ENCODE measurements around the gene CCDC184.

Gene CCDC184

DNA sequence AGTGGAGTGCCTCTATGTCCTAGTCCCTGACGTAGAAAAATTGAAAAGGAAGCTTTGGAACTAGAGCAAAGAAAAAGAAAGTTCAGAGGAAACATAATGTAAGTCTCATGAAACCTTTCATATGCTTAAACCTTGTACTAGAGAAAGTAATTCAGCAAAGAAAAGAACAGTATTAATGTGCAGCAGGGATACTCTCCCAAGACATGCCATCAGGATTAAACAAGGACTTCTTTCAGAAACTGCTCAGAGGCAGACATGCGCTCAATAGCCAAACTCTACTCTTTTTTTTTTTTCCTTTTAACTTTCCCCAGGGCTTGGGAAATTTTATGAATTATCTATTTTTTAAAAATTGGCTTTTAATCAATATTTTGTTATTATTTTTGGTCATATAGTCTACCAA, 19.0 kb upstream of the CCDC184 start:
- no peak overlapping the region for H3K27ac Mint-ChIP-seq
- H3K27me3 Mint-ChIP-seq (ENCODE audit: low read depth): peaks cover 35% of the 10 kb centered on the region
- H3K9me3 Mint-ChIP-seq: no peaks in the 10 kb centered on the region
- H3K36me3 Mint-ChIP-seq (ENCODE audit: low read depth): no peaks in the 10 kb centered on the region
- no peak overlapping the region for H3K4me3 Mint-ChIP-seq
- H3K4me1 Mint-ChIP-seq (ENCODE audit: low read depth): peaks cover 2% of the 10 kb centered on the region

DNA sequence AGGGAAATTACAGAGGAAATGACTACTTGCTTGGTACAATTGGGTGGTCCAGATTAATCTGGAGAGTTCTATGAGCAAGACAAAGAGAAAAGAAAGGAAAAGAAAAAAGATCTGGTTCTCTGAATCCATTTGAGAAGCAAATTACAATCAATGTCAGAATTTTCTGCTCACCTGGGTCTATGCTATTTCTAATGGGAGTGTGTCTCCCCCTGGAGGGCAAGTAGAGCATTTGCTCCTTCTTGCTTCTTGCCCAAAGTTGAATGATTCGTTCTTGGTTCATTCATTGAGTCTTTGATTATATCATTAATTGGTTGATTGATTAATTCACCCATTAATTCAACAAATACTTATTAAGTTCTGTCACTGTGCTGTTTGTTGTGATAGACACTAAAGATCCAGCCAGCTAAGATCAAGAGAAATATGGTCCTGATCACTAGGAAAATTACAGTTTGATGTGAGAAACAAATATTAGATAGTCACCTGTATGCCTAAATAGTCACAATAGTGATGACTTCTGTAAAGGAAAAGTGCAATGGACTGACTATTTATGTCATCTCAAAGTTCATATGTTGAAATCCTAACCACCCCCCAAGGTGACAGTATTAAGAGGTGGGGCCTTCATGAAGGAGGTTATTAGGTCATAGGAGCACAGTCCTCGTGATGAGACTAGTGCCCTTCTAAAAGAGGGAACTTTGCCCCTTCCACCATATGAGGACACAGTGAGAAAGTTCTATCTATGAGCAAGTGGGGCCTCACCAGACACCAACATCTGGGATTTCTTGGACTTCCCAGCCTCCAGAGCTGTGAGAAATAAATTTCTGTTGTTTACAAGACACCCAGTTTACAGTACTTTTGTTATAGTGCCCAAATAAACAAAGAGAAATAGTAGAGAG, 18.1 kb upstream of the CCDC184 start:
- Mint-ChIP-seq H3K9me3 (no peaks in the 10 kb centered on the region), H3K4me3 (no peak overlapping the region), H3K27me3 (ENCODE audit: low read depth) (peaks cover 35% of the 10 kb centered on the region), H3K36me3 (ENCODE audit: low read depth) (no peaks in the 10 kb centered on the region), H3K27ac (peak overlapping the region; percentile 12), H3K4me1 (ENCODE audit: low read depth) (peaks cover 2% of the 10 kb centered on the region)

DNA sequence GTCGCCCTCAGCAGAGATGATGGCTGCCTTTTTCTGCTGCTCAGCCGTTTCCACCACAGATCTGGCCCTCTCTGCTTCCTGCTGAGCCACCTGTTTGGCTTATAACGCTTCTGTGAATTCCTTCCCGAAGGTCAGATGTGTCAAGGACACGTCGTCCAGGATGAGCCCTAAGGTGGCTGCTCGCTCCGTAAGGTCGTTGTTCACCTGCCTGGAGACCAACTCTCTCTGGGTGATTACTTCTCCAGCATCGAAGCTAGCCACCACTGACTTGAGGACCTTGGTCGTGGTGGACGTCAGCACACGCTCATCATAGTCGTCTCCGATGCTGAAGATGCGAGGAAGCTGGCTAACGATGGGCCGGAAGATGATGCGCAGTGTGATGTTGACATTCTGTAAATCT, 14.4 kb upstream of the CCDC184 start:
- Mint-ChIP-seq H3K27me3 (ENCODE audit: low read depth) (peaks cover 20% of the 10 kb centered on the region), H3K4me1 (ENCODE audit: low read depth) (peaks cover 2% of the 10 kb centered on the region), H3K36me3 (ENCODE audit: low read depth) (no peaks in the 10 kb centered on the region), H3K9me3 (no peaks in the 10 kb centered on the region), H3K4me3 (no peak overlapping the region), H3K27ac (no peak overlapping the region)

DNA sequence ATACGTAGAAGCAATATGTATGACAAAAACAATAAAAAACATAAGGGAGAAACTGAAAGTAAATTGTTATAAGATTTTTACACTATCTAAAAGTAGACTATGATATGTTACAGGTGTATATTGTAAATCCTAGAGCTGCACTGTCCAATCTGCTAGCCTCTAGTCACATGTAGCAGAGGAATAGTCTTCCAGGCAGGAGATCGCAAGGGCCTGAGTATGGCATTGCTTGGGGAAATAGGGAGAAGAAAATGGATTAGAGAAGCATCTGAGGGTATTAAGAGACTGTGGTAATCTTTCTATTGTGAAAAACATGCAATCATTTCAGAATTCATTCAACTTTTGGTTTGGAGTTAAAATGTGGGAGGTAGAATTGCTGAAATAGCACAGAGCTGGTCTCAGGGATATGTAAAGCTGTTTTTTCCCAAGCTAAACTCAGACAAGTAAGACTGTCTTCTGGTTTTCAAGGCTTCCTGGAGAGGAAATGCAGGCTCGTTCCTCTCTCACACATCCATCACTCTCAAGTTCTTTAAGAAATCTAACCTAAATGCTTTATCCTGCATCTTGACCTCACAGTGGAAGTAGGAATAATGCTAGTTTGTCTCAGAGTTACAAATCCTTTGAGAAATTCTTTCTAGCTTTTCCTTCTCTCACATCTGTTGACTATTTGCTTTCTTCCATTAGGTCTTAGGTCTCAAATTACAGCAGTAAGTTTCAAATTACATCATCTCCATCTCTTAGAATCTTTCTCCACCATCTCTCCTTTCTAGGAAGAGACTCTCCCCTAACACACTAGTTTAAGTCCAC, 7.6 kb upstream of the CCDC184 start:
- H3K27ac Mint-ChIP-seq: peak overlapping the region; percentile 77
- H3K36me3 Mint-ChIP-seq (ENCODE audit: low read depth): no peaks in the 10 kb centered on the region
- H3K4me1 Mint-ChIP-seq (ENCODE audit: low read depth): peaks cover 12% of the 10 kb centered on the region
- H3K4me3 Mint-ChIP-seq: peak overlapping the region; percentile 73
- H3K9me3 Mint-ChIP-seq: no peaks in the 10 kb centered on the region
- H3K27me3 Mint-ChIP-seq (ENCODE audit: low read depth): peaks cover 37% of the 10 kb centered on the region

DNA sequence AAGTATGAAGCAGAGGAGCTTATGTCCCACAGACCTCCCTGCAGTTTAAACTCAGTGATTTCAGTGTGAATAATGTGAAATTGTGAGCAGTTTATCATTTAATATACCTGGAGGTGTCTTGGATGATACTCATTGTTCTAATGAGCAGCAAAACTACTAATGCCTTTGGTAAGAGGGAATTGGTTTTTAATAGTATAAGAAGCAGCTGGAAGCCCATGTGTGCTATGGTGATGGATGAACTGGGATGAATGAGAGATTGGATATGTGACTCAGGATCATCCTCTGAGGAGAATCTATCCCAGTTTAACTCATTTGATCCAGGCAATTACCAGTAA, 7.1 kb upstream of the CCDC184 start:
- no peaks in the 10 kb centered on the region for H3K36me3 Mint-ChIP-seq (ENCODE audit: low read depth)
- peak overlapping the region; percentile 73 for H3K4me3 Mint-ChIP-seq
- peak overlapping the region; percentile 77 for H3K27ac Mint-ChIP-seq
- peaks cover 43% of the 10 kb centered on the region for H3K27me3 Mint-ChIP-seq (ENCODE audit: low read depth)
- peaks cover 12% of the 10 kb centered on the region for H3K4me1 Mint-ChIP-seq (ENCODE audit: low read depth)
- no peaks in the 10 kb centered on the region for H3K9me3 Mint-ChIP-seq

DNA sequence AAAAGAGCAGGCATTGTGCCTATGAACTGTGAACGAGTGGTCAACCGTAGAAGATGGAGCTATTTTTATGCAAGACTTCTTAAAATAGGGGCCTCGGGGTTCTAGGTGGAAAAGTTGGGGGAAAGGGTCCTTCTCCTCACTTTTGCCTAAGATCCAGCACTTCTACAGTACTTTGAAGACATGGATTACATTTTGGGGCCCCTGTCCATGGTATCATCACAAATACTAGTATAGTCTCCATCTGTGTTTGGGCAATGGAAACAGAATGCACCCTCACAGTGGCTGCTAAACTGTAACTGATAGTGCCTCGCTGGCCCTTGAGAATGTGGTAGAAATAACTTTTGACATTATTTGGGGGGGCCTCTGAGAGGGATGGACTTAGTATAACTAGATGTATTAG, 5.5 kb upstream of the CCDC184 start:
- H3K27me3 Mint-ChIP-seq (ENCODE audit: low read depth): peaks cover 52% of the 10 kb centered on the region
- no peak overlapping the region for H3K27ac Mint-ChIP-seq

DNA sequence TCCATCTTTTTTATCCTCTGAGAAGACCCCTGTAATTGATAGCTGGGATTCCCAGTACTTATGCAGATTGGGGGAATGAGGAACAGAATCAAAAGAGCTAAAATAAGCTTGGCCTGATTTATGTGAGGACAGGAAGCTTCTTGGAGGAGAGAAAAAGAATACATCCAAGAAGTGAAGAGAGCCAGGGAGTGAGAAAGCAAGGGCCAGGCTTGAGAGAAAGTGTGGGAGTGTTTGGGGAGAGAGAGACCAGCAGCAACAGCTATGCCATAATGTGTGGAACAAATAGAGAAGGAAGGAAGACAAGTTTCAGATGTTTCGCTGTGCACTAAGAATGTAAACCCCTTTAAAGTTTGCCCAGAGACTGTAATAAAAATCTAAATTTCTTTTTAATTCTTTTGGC, 4.0 kb upstream of the CCDC184 start:
- no peak overlapping the region for H3K4me3 Mint-ChIP-seq
- H3K36me3 Mint-ChIP-seq (ENCODE audit: low read depth): no peaks in the 10 kb centered on the region
- no peaks in the 10 kb centered on the region for H3K9me3 Mint-ChIP-seq
- H3K27ac Mint-ChIP-seq: no peak overlapping the region
- H3K4me1 Mint-ChIP-seq (ENCODE audit: low read depth): peaks cover 17% of the 10 kb centered on the region
- peaks cover 58% of the 10 kb centered on the region for H3K27me3 Mint-ChIP-seq (ENCODE audit: low read depth)

More for the DNA sequence above, 5.5 kb upstream of the CCDC184 start:
- no peaks in the 10 kb centered on the region for H3K9me3 Mint-ChIP-seq
- peaks cover 17% of the 10 kb centered on the region for H3K4me1 Mint-ChIP-seq (ENCODE audit: low read depth)
- H3K4me3 Mint-ChIP-seq: no peak overlapping the region
- H3K36me3 Mint-ChIP-seq (ENCODE audit: low read depth): no peaks in the 10 kb centered on the region

DNA sequence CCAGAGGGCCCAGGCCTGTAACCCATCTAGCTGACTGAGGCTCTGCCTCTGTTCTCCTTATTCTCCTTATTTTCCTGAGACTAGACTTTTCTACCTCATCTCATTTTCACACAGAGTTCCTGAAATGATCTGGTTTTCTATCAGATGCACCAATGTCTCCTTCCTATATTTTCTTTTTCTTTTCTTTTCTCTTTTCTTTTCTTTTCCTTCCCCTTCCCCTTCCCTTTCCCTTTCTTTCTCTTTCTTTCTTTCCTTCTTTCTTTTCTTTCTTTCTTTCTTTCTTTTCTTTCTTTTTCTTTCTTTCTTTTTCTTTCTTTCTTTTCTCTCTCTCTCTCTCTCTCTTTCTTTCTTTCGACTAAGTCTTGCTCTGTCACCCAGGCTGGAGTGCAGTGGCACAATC, 3.0 kb upstream of the CCDC184 start:
- Mint-ChIP-seq H3K27me3 (ENCODE audit: low read depth) (peaks cover 67% of the 10 kb centered on the region), H3K9me3 (no peaks in the 10 kb centered on the region), H3K36me3 (ENCODE audit: low read depth) (no peaks in the 10 kb centered on the region), H3K27ac (no peak overlapping the region), H3K4me1 (ENCODE audit: low read depth) (peaks cover 16% of the 10 kb centered on the region), H3K4me3 (no peak overlapping the region)

DNA sequence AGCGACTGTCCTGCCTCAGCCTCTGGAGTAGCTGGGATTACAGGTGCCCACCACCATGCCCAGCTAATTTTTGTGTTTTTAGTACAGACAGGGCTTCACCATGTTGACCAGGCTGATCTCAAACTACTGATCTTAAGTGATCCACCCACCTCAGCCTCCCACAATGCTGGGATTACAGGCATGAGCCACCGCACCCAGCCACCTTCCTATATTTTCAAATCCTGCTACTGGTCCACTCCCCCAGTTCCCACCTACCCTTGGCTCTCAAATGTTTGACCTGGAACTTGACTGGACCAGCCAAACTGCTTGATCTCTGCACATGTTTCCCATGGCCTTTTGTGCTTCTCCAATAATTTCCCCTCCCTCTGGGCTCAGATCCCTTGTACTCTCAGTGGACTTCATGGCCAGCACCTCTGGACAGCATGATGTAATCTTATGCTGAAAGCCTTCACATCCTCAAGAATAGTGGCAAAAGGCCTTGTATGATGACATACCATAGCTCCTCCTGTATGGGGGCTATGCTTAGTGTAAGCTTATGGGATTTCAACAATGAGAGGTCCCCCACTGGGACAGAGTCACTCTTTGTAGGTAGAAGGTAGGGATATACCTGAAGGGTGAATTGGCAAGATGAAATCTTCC, 2.5 kb upstream of the CCDC184 start:
- Mint-ChIP-seq H3K27ac (no peak overlapping the region), H3K27me3 (ENCODE audit: low read depth) (peaks cover 73% of the 10 kb centered on the region), H3K4me3 (no peak overlapping the region), H3K9me3 (no peaks in the 10 kb centered on the region), H3K4me1 (ENCODE audit: low read depth) (peaks cover 15% of the 10 kb centered on the region), H3K36me3 (ENCODE audit: low read depth) (no peaks in the 10 kb centered on the region)

DNA sequence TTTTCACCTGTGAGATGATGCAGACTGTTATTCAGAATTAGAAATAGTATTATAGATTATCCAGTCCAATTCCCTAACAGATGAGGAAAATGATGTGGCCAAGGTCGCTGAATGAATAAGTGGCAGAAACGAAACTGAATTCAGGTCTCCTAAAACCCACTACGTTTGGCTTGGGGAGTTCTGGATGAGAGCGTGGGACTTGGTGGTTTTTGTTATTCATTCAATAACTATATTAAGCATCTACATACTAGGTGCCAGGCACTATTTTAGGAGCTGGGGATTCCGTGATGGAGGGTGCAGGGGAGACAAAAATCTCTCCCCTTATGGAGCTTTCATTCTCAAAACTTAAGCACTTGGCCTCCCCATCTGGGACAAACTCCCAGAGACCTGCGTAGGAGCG, 813 bp upstream of the CCDC184 start:
- peak overlapping the region; percentile 88 for H3K4me3 Mint-ChIP-seq
- H3K27me3 Mint-ChIP-seq (ENCODE audit: low read depth): peaks cover 80% of the 10 kb centered on the region
- peaks cover 13% of the 10 kb centered on the region for H3K4me1 Mint-ChIP-seq (ENCODE audit: low read depth)
- H3K36me3 Mint-ChIP-seq (ENCODE audit: low read depth): no peaks in the 10 kb centered on the region
- H3K27ac Mint-ChIP-seq: no peak overlapping the region
- no peaks in the 10 kb centered on the region for H3K9me3 Mint-ChIP-seq

DNA sequence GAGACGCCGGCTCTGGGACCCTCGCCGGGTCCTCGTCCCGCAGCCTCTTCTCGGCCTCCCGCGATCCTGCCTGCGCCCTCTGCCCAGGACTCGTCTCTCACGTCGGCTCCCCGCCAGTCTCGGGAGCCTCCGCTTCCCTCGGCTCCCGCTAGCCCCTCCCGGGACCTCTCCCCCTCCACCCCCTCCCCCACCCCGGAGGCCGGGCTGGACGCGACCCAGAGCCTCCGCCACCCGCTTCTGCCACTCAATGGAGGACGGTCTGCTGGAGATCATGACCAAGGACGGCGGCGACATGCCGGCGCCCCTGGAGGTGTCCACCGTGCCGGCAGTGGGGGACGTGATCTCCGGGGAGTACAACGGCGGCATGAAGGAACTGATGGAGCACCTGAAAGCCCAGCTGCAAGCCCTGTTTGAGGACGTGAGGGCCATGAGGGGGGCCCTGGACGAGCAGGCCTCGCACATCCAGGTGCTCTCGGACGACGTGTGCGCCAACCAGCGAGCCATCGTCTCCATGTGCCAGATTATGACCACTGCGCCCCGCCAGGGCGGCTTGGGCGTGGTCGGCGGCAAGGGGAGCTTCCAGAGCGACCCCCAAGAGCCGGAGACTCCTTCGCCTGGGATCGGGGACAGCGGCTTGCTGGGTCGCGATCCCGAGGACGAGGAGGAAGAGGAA, 568 bp downstream of the CCDC184 start:
- H3K4me3 Mint-ChIP-seq: peak overlapping the region; percentile 66
- H3K36me3 Mint-ChIP-seq (ENCODE audit: low read depth): no peaks in the 10 kb centered on the region
- H3K27me3 Mint-ChIP-seq (ENCODE audit: low read depth): peaks cover 78% of the 10 kb centered on the region
- H3K4me1 Mint-ChIP-seq (ENCODE audit: low read depth): peaks cover 13% of the 10 kb centered on the region
- H3K9me3 Mint-ChIP-seq: no peaks in the 10 kb centered on the region
- H3K27ac Mint-ChIP-seq: peak overlapping the region; percentile 6

DNA sequence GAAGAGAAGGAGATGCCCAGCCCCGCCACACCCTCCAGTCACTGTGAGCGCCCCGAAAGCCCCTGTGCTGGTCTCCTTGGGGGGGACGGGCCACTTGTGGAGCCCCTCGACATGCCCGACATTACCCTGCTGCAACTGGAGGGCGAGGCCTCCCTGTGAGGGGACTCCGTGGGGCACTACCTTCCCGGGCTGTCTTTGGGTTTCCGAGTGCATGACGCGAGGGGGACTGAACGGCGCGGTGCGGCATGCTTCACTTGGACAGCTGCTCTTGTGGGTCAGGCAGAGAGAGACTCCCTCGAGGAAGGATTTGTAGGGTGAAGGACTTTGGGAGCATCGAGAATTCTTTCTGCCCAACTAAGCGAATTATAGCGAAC, 1.1 kb downstream of the CCDC184 start:
- Mint-ChIP-seq H3K4me1 (ENCODE audit: low read depth) (peaks cover 13% of the 10 kb centered on the region), H3K4me3 (peak overlapping the region; percentile 48), H3K9me3 (no peaks in the 10 kb centered on the region), H3K36me3 (ENCODE audit: low read depth) (no peaks in the 10 kb centered on the region), H3K27ac (no peak overlapping the region), H3K27me3 (ENCODE audit: low read depth) (peaks cover 78% of the 10 kb centered on the region)

DNA sequence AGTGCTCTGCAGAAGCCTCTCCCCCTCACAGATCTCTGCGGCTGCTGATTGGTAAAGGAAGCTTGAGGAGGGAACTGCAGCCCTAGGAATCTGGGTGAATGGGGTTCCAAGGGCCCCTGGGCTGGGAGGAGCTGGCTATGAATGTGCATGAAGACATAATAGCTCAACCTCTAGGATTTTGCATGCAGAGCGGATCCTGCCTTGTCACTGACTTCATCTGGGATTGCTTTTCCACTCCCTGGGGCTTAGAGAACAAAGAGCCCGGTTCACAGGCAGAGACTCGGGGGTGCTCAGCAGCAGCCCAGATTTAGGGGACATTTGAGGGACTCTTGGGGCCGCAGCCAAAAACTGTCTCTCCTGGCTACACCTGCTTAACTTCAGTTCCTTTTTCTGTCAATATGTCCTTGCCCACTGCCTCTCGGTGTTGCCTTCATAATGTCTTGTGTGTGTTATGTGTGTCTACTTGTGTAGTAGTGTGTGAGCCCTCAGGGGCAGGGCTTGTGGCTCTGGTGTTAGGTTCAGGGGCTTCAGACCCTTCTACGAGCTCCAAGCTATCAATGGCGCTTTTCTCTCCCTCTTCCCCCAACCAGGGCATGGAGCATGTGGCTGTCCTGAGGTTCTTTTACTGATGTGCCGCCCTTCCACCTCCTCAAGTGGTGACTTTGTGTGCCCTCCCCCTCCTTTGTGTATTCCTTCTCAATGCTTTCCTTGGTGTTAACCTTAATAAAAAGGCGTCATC, 1.9 kb downstream of the CCDC184 start:
- no peak overlapping the region for H3K27ac Mint-ChIP-seq
- peak overlapping the region; percentile 26 for H3K4me3 Mint-ChIP-seq
- no peaks in the 10 kb centered on the region for H3K9me3 Mint-ChIP-seq
- no peaks in the 10 kb centered on the region for H3K36me3 Mint-ChIP-seq (ENCODE audit: low read depth)
- peaks cover 16% of the 10 kb centered on the region for H3K4me1 Mint-ChIP-seq (ENCODE audit: low read depth)
- H3K27me3 Mint-ChIP-seq (ENCODE audit: low read depth): peaks cover 80% of the 10 kb centered on the region
